HG02798 (cell line): ENCODE results near the gene WWP2.
"Not testable (repeated sequence)": the region's sequence is repeated elsewhere in the genome, so short reads cannot be mapped to it uniquely, and the experiment has no call there.

ENCODE experiments used
- ATAC-seq: cut with Tn5 transposase; IDR thresholded peaks from one replicate; pipeline ENCODE4 v1.9.1; 2021; ENCODE audit warnings: mild to moderate bottlenecking; ENCODE audit not compliant: unreplicated experiment, poor library complexity

WWP2 gene

GRCh38 chr16:69824564-69825142 is 62.5 kb downstream of the WWP2 start:
- not testable (repeated sequence) for ATAC-seq

GRCh38 chr16:69827524-69827923 is 65.4 kb downstream of the WWP2 start:
- ATAC-seq, result no peak

- no peak for ATAC-seq
Measured at GRCh38 chr16:69829338-69829737, 67.2 kb downstream of the WWP2 start.

GRCh38 chr16:69830146-69830533 is 68.0 kb downstream of the WWP2 start:
- ATAC-seq, result no peak

- no peak for ATAC-seq
Measured at GRCh38 chr16:69830534-69831211, 68.5 kb downstream of the WWP2 start.

GRCh38 chr16:69831212-69832123 is 69.3 kb downstream of the WWP2 start:
- no peak for ATAC-seq

- ATAC-seq, result no peak
Measured at GRCh38 chr16:69833357-69834282, 71.5 kb downstream of the WWP2 start.

- peak; percentile 75 for ATAC-seq
Measured at GRCh38 chr16:69834807-69835466, 72.8 kb downstream of the WWP2 start.

- no peak for ATAC-seq
Measured at GRCh38 chr16:69836257-69836656, 74.1 kb downstream of the WWP2 start.

- no peak for ATAC-seq
Measured at GRCh38 chr16:69837380-69837779, 75.2 kb downstream of the WWP2 start.

- ATAC-seq, result no peak
Measured at GRCh38 chr16:69838489-69838888, 76.4 kb downstream of the WWP2 start.

GRCh38 chr16:69839240-69839688 is 77.1 kb downstream of the WWP2 start:
- ATAC-seq, result no peak

GRCh38 chr16:69839798-69840409 is 77.8 kb downstream of the WWP2 start:
- no peak for ATAC-seq

- no peak for ATAC-seq
Measured at GRCh38 chr16:69840975-69841374, 78.8 kb downstream of the WWP2 start.

GRCh38 chr16:69844441-69844840 is 82.3 kb downstream of the WWP2 start:
- ATAC-seq, result no peak

- no peak for ATAC-seq
Measured at GRCh38 chr16:69845181-69845580, 83.0 kb downstream of the WWP2 start.

GRCh38 chr16:69847643-69848042 is 85.5 kb downstream of the WWP2 start:
- no peak for ATAC-seq

- no peak for ATAC-seq
Measured at GRCh38 chr16:69848637-69849545, 86.8 kb downstream of the WWP2 start.
